Mammary epithelial cell (primary cell): ENCODE results near the gene COL13A1.

Experiments
- EZH2 ChIP-seq: IDR thresholded peaks from 2 replicates; pipeline ENCODE4 v1.6.1; 2012; ENCODE audit warnings: low read length, inconsistent platforms, borderline replicate concordance
- TF ChIP-seq, protein P1 (sequence below), 2 donors: IDR thresholded peaks in 1 of 2; conservative IDR thresholded peaks in 1 of 2; 2 replicates each; pipeline ENCODE4 v1.5.1; 2011 to 2012; ENCODE audit warnings: inconsistent platforms in 2 of 2, low read length in 2 of 2, mild to moderate bottlenecking in 2 of 2, control low read depth in 1 of 2, low read depth in 1 of 2; ENCODE audit not compliant: insufficient read depth in 1 of 2; ENCODE audit errors: extremely low read depth in 1 of 2

- TF ChIP-seq, protein P1, sequence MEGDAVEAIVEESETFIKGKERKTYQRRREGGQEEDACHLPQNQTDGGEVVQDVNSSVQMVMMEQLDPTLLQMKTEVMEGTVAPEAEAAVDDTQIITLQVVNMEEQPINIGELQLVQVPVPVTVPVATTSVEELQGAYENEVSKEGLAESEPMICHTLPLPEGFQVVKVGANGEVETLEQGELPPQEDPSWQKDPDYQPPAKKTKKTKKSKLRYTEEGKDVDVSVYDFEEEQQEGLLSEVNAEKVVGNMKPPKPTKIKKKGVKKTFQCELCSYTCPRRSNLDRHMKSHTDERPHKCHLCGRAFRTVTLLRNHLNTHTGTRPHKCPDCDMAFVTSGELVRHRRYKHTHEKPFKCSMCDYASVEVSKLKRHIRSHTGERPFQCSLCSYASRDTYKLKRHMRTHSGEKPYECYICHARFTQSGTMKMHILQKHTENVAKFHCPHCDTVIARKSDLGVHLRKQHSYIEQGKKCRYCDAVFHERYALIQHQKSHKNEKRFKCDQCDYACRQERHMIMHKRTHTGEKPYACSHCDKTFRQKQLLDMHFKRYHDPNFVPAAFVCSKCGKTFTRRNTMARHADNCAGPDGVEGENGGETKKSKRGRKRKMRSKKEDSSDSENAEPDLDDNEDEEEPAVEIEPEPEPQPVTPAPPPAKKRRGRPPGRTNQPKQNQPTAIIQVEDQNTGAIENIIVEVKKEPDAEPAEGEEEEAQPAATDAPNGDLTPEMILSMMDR (conservative IDR thresholded peaks at IDR 0.05 in 1 of 2, IDR thresholded peaks at IDR 0.05 in 1 of 2; ENCODE audit: extremely low read depth in 1 of 2, insufficient read depth in 1 of 2, low read depth in 1 of 2, low read length in 2 of 2), result peak; percentile 74 to 76
- no peak for TF ChIP-seq EZH2
Measured at GRCh38 chr10:69901628-69902505, 100.2 kb downstream of the COL13A1 start.
